ENCODE data around the gene GABRQ.
A peak's percentile ranks its signal among the peaks of the same experiment; 100 is the strongest.

Gene GABRQ

DNA sequence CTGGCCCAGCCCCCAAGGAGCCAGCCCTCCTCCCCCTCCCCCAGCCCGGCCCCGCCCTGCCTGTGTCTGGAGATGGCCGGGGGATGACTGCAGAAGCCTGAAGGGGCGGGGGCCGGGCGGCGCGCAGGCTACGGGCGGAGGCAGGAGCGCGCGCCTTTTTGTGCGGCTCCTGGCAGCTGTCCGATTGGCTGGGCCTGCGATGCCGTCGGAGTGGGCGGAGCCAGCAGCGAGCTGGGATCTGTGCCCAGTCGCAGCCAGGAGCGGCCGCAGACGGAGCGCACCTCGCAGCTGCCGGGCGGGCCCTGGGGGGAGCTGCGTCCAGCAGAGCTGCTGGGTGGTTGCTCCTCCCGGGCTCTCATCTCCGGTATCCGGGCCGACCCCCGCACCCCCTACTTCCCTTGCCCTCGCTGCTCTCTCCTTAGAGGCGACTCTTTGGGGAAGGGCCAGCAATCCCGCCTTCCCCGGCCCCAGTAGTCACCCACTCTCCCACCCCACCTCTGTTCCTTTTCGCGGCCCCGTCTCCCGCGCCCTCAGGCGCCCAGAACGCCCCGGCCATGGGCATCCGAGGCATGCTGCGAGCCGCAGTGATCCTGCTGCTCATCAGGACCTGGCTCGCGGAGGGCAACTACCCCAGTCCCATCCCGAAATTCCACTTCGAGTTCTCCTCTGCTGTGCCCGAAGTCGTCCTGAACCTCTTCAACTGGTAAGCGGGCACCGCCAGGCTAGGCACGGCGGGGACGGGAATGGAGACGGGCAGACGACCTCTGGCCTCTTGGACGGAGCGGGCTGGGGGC is at the start of gene GABRQ:
GABRQ (plus strand) TSS at position 247 of the 794 bp plus-strand sequence; CDS start at position 555, 308 bp downstream.
- no peak within 1 kb of the TSS for H3K27ac Mint-ChIP-seq
- peaks cover 10% of the 10 kb centered on the region for H3K9me3 Mint-ChIP-seq
- H3K4me1 Mint-ChIP-seq, result no peaks in the 10 kb centered on the region
- no peaks in the 10 kb centered on the region for H3K36me3 Mint-ChIP-seq (ENCODE audit: low read depth)
- peak within 1 kb of the TSS; percentile 61 to 73 (median 69) for H3K4me3 Mint-ChIP-seq
- TF ChIP-seq, protein P1, sequence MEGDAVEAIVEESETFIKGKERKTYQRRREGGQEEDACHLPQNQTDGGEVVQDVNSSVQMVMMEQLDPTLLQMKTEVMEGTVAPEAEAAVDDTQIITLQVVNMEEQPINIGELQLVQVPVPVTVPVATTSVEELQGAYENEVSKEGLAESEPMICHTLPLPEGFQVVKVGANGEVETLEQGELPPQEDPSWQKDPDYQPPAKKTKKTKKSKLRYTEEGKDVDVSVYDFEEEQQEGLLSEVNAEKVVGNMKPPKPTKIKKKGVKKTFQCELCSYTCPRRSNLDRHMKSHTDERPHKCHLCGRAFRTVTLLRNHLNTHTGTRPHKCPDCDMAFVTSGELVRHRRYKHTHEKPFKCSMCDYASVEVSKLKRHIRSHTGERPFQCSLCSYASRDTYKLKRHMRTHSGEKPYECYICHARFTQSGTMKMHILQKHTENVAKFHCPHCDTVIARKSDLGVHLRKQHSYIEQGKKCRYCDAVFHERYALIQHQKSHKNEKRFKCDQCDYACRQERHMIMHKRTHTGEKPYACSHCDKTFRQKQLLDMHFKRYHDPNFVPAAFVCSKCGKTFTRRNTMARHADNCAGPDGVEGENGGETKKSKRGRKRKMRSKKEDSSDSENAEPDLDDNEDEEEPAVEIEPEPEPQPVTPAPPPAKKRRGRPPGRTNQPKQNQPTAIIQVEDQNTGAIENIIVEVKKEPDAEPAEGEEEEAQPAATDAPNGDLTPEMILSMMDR (IDR thresholded peaks at IDR 0.05; ENCODE audit: unreplicated experiment in 3 of 3), result no peak
- H3K27me3 Mint-ChIP-seq (ENCODE audit: low read depth), result peaks cover 23% of the 10 kb centered on the region

DNA sequence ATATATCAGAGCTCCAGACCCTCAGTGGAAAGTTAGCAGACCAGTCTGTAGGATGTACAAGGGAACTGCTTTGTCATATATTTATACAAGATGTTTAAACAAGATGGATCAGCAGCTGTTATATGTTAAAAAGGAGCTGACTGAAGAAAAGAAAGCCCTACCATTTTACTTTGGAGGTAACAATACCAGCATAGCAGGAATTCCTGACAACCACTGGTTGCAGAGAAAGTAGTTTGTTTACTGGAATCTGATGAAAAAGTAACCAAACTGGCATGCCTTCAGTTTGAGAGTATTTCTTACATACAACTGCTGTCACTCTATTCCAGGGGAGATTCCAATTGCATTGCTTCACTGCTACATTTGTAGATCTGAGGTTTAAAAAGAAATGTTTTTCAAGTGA is 49.5 kb upstream of the GABRQ start:
- Mint-ChIP-seq H3K27ac (no peak overlapping the region), H3K4me1 (no peaks in the 10 kb centered on the region), H3K27me3 (ENCODE audit: low read depth) (no peaks in the 10 kb centered on the region), H3K4me3 (no peak overlapping the region), H3K9me3 (peaks cover 18% of the 10 kb centered on the region), H3K36me3 (ENCODE audit: low read depth) (no peaks in the 10 kb centered on the region)
- TF ChIP-seq, protein P1 (IDR thresholded peaks at IDR 0.05; ENCODE audit: unreplicated experiment in 3 of 3), result no peak

DNA sequence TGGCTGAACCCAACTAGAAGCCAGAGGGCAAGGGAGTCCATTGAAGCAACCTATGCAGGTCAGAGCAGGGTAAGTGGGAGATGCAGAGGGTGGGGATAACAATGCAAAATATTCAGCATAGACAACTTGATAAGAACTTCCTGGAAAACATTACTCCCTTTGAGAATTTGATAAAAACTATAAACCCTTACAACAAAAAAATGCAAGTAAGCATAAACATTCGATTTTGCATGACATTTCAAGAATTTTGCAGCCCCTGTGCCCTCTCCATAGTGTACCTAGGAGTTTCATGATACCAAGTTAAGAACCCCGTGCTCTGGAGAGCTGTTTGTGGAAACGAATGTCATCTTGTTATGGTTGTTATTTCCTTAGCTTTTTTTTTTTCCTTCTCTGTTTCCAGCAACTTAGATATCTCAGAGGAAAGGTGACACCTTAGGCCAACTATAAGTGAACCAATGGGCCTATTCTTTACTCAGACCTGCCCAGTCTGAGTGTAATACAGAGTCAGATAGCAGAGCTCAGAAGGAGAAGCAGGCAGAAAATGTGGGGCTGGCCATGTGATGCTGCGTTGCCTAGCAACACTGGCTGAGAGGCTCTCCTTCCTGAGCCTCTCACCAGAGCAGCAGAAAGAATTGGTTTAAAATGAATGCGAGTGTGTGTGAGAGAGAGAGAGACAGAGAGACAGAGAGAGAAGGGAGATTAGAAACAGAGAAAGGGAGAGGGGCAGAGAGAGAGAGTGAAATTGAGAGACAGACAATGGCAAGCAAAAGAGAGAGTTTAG is 36.7 kb upstream of the GABRQ start:
- TF ChIP-seq, protein P1 (IDR thresholded peaks at IDR 0.05; ENCODE audit: unreplicated experiment in 3 of 3), result no peak
- Mint-ChIP-seq H3K27me3 (ENCODE audit: low read depth) (no peaks in the 10 kb centered on the region), H3K27ac (no peak overlapping the region), H3K9me3 (peaks cover 12% of the 10 kb centered on the region), H3K4me1 (no peaks in the 10 kb centered on the region), H3K36me3 (ENCODE audit: low read depth) (no peaks in the 10 kb centered on the region), H3K4me3 (no peak overlapping the region)

DNA sequence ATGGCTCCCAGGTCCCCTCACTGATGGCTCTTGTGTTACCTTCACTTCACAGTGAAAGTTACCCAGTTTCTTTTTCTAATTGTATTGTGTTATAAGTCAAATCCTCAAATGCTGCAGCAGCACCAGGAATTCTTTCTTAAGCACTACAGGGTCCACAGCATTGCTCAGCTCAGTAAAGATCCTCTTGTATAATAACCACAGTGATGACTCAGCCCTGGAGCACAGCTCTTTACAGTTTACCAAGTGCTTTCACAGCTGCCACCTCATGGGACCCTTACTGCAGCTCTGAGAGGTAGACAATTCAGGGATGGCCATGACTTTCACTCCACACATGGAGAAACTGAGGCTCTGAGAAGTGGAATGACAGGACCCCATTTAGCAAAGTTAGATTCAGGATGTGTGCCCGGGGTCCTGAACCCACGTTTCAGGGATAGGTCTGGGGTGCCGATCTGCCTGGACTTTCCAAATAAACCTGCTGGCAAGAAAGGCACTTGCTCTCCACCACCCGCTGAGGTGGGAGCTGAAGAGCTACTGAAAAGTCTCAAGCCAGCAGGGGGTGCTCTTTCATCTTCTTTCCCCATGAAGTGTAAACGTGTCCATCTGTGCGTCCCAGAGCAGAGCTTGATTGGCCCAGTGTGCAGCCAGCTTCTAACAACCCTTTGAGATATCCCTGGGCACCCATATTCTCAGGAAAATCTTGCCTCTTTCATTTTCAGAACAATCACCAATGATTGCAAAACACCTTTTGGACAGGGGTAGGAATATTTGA is 35.7 kb upstream of the GABRQ start:
- Mint-ChIP-seq H3K36me3 (ENCODE audit: low read depth) (no peaks in the 10 kb centered on the region), H3K4me3 (no peak overlapping the region), H3K9me3 (peaks cover 13% of the 10 kb centered on the region), H3K4me1 (no peaks in the 10 kb centered on the region), H3K27me3 (ENCODE audit: low read depth) (no peaks in the 10 kb centered on the region), H3K27ac (no peak overlapping the region)
- TF ChIP-seq, protein P1 (IDR thresholded peaks at IDR 0.05; ENCODE audit: unreplicated experiment in 3 of 3), result no peak

DNA sequence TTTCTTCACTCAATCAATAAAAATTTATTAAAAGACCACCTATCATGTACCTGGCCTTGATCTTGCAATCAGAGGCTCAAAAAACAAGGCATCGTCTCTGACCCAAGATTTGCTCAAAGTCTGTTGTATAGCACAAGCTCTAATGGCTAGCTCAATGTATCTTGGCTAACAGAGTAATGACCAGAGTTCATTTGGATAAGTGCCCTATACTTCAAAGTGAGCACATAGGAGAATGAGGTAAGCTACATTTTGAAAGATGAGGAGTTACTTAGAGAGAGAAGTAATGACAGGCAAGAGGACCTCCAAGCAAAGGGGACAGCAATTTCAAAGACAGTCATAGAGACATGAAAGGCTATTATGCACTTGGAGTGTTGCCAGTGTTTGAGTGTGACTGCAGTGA is 22.9 kb upstream of the GABRQ start:
- Mint-ChIP-seq H3K4me3 (no peak overlapping the region), H3K27me3 (ENCODE audit: low read depth) (no peaks in the 10 kb centered on the region), H3K9me3 (peaks cover 4% of the 10 kb centered on the region), H3K4me1 (no peaks in the 10 kb centered on the region), H3K27ac (no peak overlapping the region), H3K36me3 (ENCODE audit: low read depth) (no peaks in the 10 kb centered on the region)
- TF ChIP-seq, protein P1 (IDR thresholded peaks at IDR 0.05; ENCODE audit: unreplicated experiment in 3 of 3), result no peak
